H1 (cell line): ENCODE data around the gene MIER1. TPM values are rescaled to one million over a fixed set of nuclear protein-coding genes. Genes with fewer than 3 reads are reported as not detected.

Experiments
- CTCF ChIA-PET: fragments of 300-600 bp; sonication (Branson Sonifier 250); formaldehyde crosslinking; loops from one replicate; lab custom pipeline; 2021; ENCODE audit not compliant: partially characterized antibody; lab: Charles Lee
- POLR2A ChIA-PET: fragments of 300-600 bp; sonication (Branson Sonifier 250); formaldehyde crosslinking; loops from one replicate; lab custom pipeline; 2021; ENCODE audit warnings: inconsistent platforms; ENCODE audit not compliant: partially characterized antibody; lab: Charles Lee
- DNase-seq, 2 experiments: peaks; one replicate each; pipeline versions ENCODE4 v3.0.0 to v3.0.0-alpha.2; 2010 to 2022; ENCODE audit warnings: low spot score in 2 of 2, low read depth in 1 of 2, mixed read lengths in 1 of 2
- FAIRE-seq: peaks from 2 replicates; lab custom pipeline; 2011; peaks lifted over from hg19 to GRCh38; lab: Jason Lieb, UNC
- H2AFZ ChIP-seq: 2 replicates; pipeline ENCODE4 v1.8.1; 2012; ENCODE audit warnings: low read length, inconsistent platforms
- H2AK5ac ChIP-seq: 2 replicates; pipeline ENCODE4 v1.6.1; 2013; ENCODE audit warnings: low read depth, low read length
- H2BK120ac ChIP-seq: replicated peaks from 2 replicates; pipeline ENCODE3; 2013; ENCODE audit warnings: low read depth, low read length, inconsistent platforms
- H2BK12ac ChIP-seq: 2 replicates; pipeline ENCODE4 v1.6.1; 2013; ENCODE audit warnings: low read depth, low read length
- H2BK15ac ChIP-seq: 2 replicates; pipeline ENCODE4 v1.6.1; 2013; ENCODE audit warnings: low read length
- H2BK20ac ChIP-seq: 2 replicates; pipeline ENCODE4 v1.6.1; 2013; ENCODE audit warnings: low read length
- H2BK5ac ChIP-seq: 2 replicates; pipeline ENCODE4 v1.6.1; 2013; ENCODE audit warnings: low read depth, low read length
- H3K14ac ChIP-seq: 2 replicates; pipeline ENCODE4 v1.6.1; 2013; ENCODE audit warnings: inconsistent platforms; ENCODE audit not compliant: insufficient read length
- H3K18ac ChIP-seq: 2 replicates; pipeline ENCODE4 v1.6.1; 2013; ENCODE audit warnings: low read length; ENCODE audit errors: extremely low read depth
- H3K23ac ChIP-seq: 2 replicates; pipeline ENCODE4 v1.6.1; 2013; ENCODE audit warnings: inconsistent platforms; ENCODE audit not compliant: insufficient read length
- H3K23me2 ChIP-seq: 2 replicates; pipeline ENCODE4 v1.6.1; 2013; ENCODE audit warnings: low read depth, low read length
- H3K27ac ChIP-seq: 2 replicates; pipeline ENCODE4 v1.6.1; 2011; ENCODE audit warnings: low read depth, low read length, inconsistent platforms
- H3K27me3 ChIP-seq, 4 experiments: replicated peaks in 1 of 4; 1 replicate in 1 of 4; 2 replicates in 3 of 4; pipeline versions ENCODE4 v1.6.1 to v1.8.1; 2011 to 2013; ENCODE audit warnings: low read length in 3 of 4, mild to moderate bottlenecking in 3 of 4, inconsistent platforms in 2 of 4, mixed read lengths in 2 of 4, moderate library complexity in 1 of 4; ENCODE audit not compliant: control insufficient read depth in 3 of 4, insufficient read depth in 3 of 4; ENCODE audit errors: extremely low read depth in 1 of 4
- H3K36me3 ChIP-seq, 4 experiments: 2 replicates each; pipeline versions ENCODE4 v1.6.1 to v1.8.1; 2011 to 2013; ENCODE audit warnings: mild to moderate bottlenecking in 4 of 4, low read length in 3 of 4, moderate library complexity in 2 of 4, control low read depth in 1 of 4, inconsistent platforms in 1 of 4; ENCODE audit not compliant: insufficient read depth in 4 of 4, control insufficient read depth in 2 of 4
- H3K4ac ChIP-seq: replicated peaks from 2 replicates; pipeline ENCODE3; 2013; ENCODE audit warnings: low read length, low read depth, mixed read lengths, inconsistent platforms; ENCODE audit not compliant: insufficient read length
- H3K4me1 ChIP-seq, 4 experiments: replicated peaks in 1 of 4; 1 replicate in 1 of 4; 2 replicates in 3 of 4; pipeline versions ENCODE4 v1.6.1 to v1.8.1; 2011 to 2013; ENCODE audit warnings: low read length in 3 of 4, inconsistent platforms in 2 of 4, mixed read lengths in 1 of 4; ENCODE audit not compliant: insufficient read depth in 4 of 4, control insufficient read depth in 3 of 4
- H3K4me2 ChIP-seq, 2 experiments: 2 replicates each; pipeline versions ENCODE4 v1.6.1 to v1.8.1; 2011 to 2013; ENCODE audit warnings: low read depth in 2 of 2, low read length in 2 of 2, control low read depth in 1 of 2, inconsistent platforms in 1 of 2, mild to moderate bottlenecking in 1 of 2; ENCODE audit not compliant: insufficient read depth in 1 of 2
- H3K4me3 ChIP-seq, 4 experiments: fragments of 200-600, 300-600 bp in 1 of 4; sonication (generic), shearing (Covaris generic), sonication (Bioruptor Twin) in 1 of 4; 2 replicates each; pipeline versions ENCODE4 v1.5.1 to v1.8.1; 2011 to 2016; ENCODE audit warnings: low read length in 4 of 4, low read depth in 3 of 4, control low read depth in 2 of 4, inconsistent platforms in 2 of 4, mild to moderate bottlenecking in 2 of 4, mixed read lengths in 1 of 4, moderate library complexity in 1 of 4; ENCODE audit not compliant: insufficient read depth in 2 of 4; ENCODE audit errors: extremely low read depth in 1 of 4
- H3K56ac ChIP-seq: replicated peaks from 2 replicates; pipeline ENCODE3; 2013; ENCODE audit warnings: low read depth, mild to moderate bottlenecking, mixed read lengths, low read length, inconsistent platforms; ENCODE audit not compliant: insufficient read length
- H3K79me1 ChIP-seq: 2 replicates; pipeline ENCODE4 v1.6.1; 2013; ENCODE audit warnings: low read depth, low read length, control low read depth
- H3K79me2 ChIP-seq, 2 experiments: 2 replicates each; pipeline versions ENCODE4 v1.6.1 to v1.8.1; 2012 to 2013; ENCODE audit warnings: low read length in 2 of 2, mild to moderate bottlenecking in 2 of 2, inconsistent platforms in 1 of 2; ENCODE audit not compliant: insufficient read depth in 2 of 2, control insufficient read depth in 1 of 2
- H3K9ac ChIP-seq, 4 experiments: replicated peaks in 1 of 4; 1 replicate in 1 of 4; 2 replicates in 3 of 4; pipeline versions ENCODE4 v1.6.1 to v1.8.1; 2011 to 2013; ENCODE audit warnings: low read depth in 3 of 4, low read length in 3 of 4, control low read depth in 2 of 4, mild to moderate bottlenecking in 2 of 4, moderate library complexity in 2 of 4, inconsistent platforms in 1 of 4; ENCODE audit errors: extremely low read depth in 1 of 4
- H3K9me3 ChIP-seq, 2 experiments: 2 replicates each; pipeline versions ENCODE4 v1.6.1 to v1.8.1; 2012 to 2013; ENCODE audit warnings: mild to moderate bottlenecking in 2 of 2, moderate library complexity in 2 of 2, control low read depth in 1 of 2, inconsistent platforms in 1 of 2, low read depth in 1 of 2, low read length in 1 of 2, mixed read lengths in 1 of 2; ENCODE audit not compliant: insufficient read depth in 2 of 2
- H4K20me1 ChIP-seq, 2 experiments: replicated peaks in 1 of 2; 2 replicates each; pipeline versions ENCODE3 to v1.8.1; 2011 to 2013; ENCODE audit warnings: inconsistent platforms in 2 of 2, low read length in 2 of 2, mild to moderate bottlenecking in 1 of 2; ENCODE audit not compliant: insufficient read depth in 2 of 2, control insufficient read depth in 1 of 2
- H4K5ac ChIP-seq: 2 replicates; pipeline ENCODE4 v1.6.1; 2013; ENCODE audit warnings: low read length, low read depth, mixed read lengths, inconsistent platforms; ENCODE audit not compliant: insufficient read length
- H4K8ac ChIP-seq: 2 replicates; pipeline ENCODE4 v1.8.0; 2013; ENCODE audit warnings: mild to moderate bottlenecking, moderate library complexity, low read length, inconsistent platforms; ENCODE audit not compliant: insufficient read depth; ENCODE audit errors: extremely low read depth
- H4K91ac ChIP-seq: replicated peaks from 2 replicates; pipeline ENCODE3; 2013; ENCODE audit warnings: low read length, mixed read lengths, inconsistent platforms; ENCODE audit not compliant: insufficient read length
- BCL11A ChIP-seq, 2 experiments: IDR thresholded peaks; one replicate each; pipeline ENCODE4 v1.6.1; 2011; ENCODE audit warnings: low read depth in 2 of 2, low read length in 2 of 2, mild to moderate bottlenecking in 2 of 2
- CBX5 ChIP-seq: fragments of 300-800, 300-1000 bp; sonication (generic); IDR thresholded peaks from 2 replicates; pipeline ENCODE4 v1.7.1; 2016; ENCODE audit warnings: antibody characterized with exemption, low read length, low read depth
- EGR1 ChIP-seq: IDR thresholded peaks from 2 replicates; pipeline ENCODE4 v1.6.1; 2011; ENCODE audit warnings: low read depth, low read length, borderline replicate concordance
- EZH2 ChIP-seq: fragments of 200-600 bp; sonication (generic); IDR thresholded peaks from 2 replicates; pipeline ENCODE4 v1.7.1; 2012; ENCODE audit warnings: low read depth, mild to moderate bottlenecking, moderate library complexity, low read length, inconsistent platforms; ENCODE audit not compliant: severe bottlenecking
- GABPA ChIP-seq: IDR thresholded peaks from 2 replicates; pipeline ENCODE4 v1.6.1; 2011; ENCODE audit warnings: mild to moderate bottlenecking, low read length, moderate library complexity, borderline replicate concordance; ENCODE audit not compliant: insufficient read depth
- JUND ChIP-seq: IDR thresholded peaks from 2 replicates; pipeline ENCODE4 v1.6.1; 2011; ENCODE audit warnings: mild to moderate bottlenecking, improper control_type of control experiment, low read length
- KDM4A ChIP-seq: IDR thresholded peaks from one replicate; pipeline ENCODE4 v1.7.1; 2012; ENCODE audit warnings: low read depth, mild to moderate bottlenecking, moderate library complexity, low read length, inconsistent platforms; ENCODE audit not compliant: severe bottlenecking
- NANOG ChIP-seq: IDR thresholded peaks from 2 replicates; pipeline ENCODE4 v1.6.1; 2011; ENCODE audit warnings: low read length, low read depth, mild to moderate bottlenecking, inconsistent platforms; ENCODE audit not compliant: insufficient read depth, poor library complexity, severe bottlenecking
- RNF2 ChIP-seq: fragments of 200-900, 300-1000 bp; sonication (generic); IDR thresholded peaks from 2 replicates; pipeline ENCODE4 v1.7.1; 2016; ENCODE audit warnings: borderline replicate concordance, low read depth, mild to moderate bottlenecking, antibody characterized with exemption, low read length; ENCODE audit not compliant: poor library complexity, severe bottlenecking; ENCODE audit errors: missing control alignments
- RXRA ChIP-seq: IDR thresholded peaks from 2 replicates; pipeline ENCODE4 v1.6.1; 2011; ENCODE audit warnings: low read depth, mild to moderate bottlenecking, low read length, moderate library complexity; ENCODE audit not compliant: insufficient read depth
- SIRT6 ChIP-seq: IDR thresholded peaks from one replicate; pipeline ENCODE4 v1.7.1; 2012; ENCODE audit warnings: low read length, inconsistent platforms
- SRF ChIP-seq: IDR thresholded peaks from 2 replicates; pipeline ENCODE4 v1.6.1; 2011; ENCODE audit warnings: mild to moderate bottlenecking, low read depth, low read length, moderate library complexity
- TEAD4 ChIP-seq: IDR thresholded peaks from 2 replicates; pipeline ENCODE4 v1.6.1; 2012; ENCODE audit warnings: low read depth, low read length, inconsistent platforms, mixed read lengths
- ZNF274 ChIP-seq: IDR thresholded peaks from 2 replicates; pipeline ENCODE4 v1.7.0; 2012; ENCODE audit warnings: low read length, borderline replicate concordance; ENCODE audit errors: extremely low read depth
- whole genome bisulfite sequencing, 2 experiments: shearing (Covaris generic) in 1 of 2; methylation state at CpG; one replicate each; pipeline versions ENCODE4 v1.1.6 to v1.1.7; 2013 to 2015; ENCODE audit warnings: low lambda C conversion rate in 2 of 2, mixed read lengths in 2 of 2, inconsistent platforms in 1 of 2, low coverage in 1 of 2, missing lambda C conversion rate in 1 of 2; ENCODE audit not compliant: insufficient replicate concordance in 2 of 2, insufficient coverage in 1 of 2, insufficient read length in 1 of 2; ENCODE audit errors: extremely low coverage in 1 of 2, missing lambda C conversion rate in 1 of 2; 5-methylcytosine and 5-hydroxymethylcytosine counted together
- polyA plus RNA-seq, 7 experiments: library from polyadenylated mRNA; depleted of rRNA in 3 of 7; stranded (reverse) in 5 of 7; unstranded in 2 of 7; fragments of >200 nt in 5 of 7; fragments of 200-250 nt in 2 of 7; gene quantifications; 1 replicate in 5 of 7; 2 replicates in 1 of 7; 4 replicates in 1 of 7; pipeline versions ENCODE4 v1.2.1 to v1.2.3, GENCODE V29; 2011 to 2013; ENCODE audit warnings: missing spikeins in 2 of 7, mixed read lengths in 2 of 7
- total RNA-seq: library from RNA; stranded (reverse); fragmentation: NEBNext Ultra II Directional; extraction: Animal tissue kit (Norgen Biotek cat#: 25700); gene quantifications from 2 replicates; pipeline ENCODE4 v1.2.1, GENCODE V29; 2021

MIER1 gene
- total and polyA plus RNA-seq, 2 of the 8 experiments (the other 6 are each of a cell fraction or from before 2014, with no cell fraction given), result 5.2 to 33.5 TPM

- Histone ChIP-seq H3K79me1 (no peaks in the 10 kb centered on the region), H4K8ac (no peak overlapping the region), H4K5ac (no peak overlapping the region), H2AFZ (no peak overlapping the region), H3K23ac (no peak overlapping the region), H3K18ac (no peak overlapping the region), H2BK5ac (no peak overlapping the region), H3K4me2 (no peak overlapping the region), H3K27ac (no peak overlapping the region), H3K4ac (no peak overlapping the region), H2BK15ac (no peak overlapping the region), H3K9ac (no peak overlapping the region), H2AK5ac (no peak overlapping the region), H2BK20ac (no peak overlapping the region), H2BK120ac (no peak overlapping the region), H3K9me3 (no peaks in the 10 kb centered on the region), H3K27me3 (0 out of 7 replicates have a peak, but pooled peaks cover 0 to 2% (median 0%) of the 10 kb centered on the region in 4 experiments), H3K56ac (no peak overlapping the region), H4K20me1 (peaks cover 0 to 2% of the 10 kb centered on the region in 2 experiments), H3K4me1 (peaks cover 0 to 12% (median 9%) of the 10 kb centered on the region in 4 experiments; a peak in 4 of 7 replicates), H2BK12ac (no peak overlapping the region), H3K14ac (no peak overlapping the region), H4K91ac (no peak overlapping the region), H3K4me3 (no peak overlapping the region), H3K36me3 (no peaks in the 10 kb centered on the region), H3K79me2 (no peaks in the 10 kb centered on the region), H3K23me2 (no peaks in the 10 kb centered on the region; the same call in 1 of the 2 replicates)
- CTCF ChIA-PET, result interaction anchor here (1.4 to 3.5 kb wide), 6 partner anchors 10 to 193 kb away, joined by 4 to 27 read pairs (median 6); no protein-coding TSS in a partner anchor
- DNase-seq (no peak), FAIRE-seq (no peak)
- 45% methylated on average over 2 of the region's 2 CpGs; no CpG with 5 or more reads in 1 of the 2 experiments for WGBS, 2 experiments
- POLR2A ChIA-PET, result no interaction called here
- TF ChIP-seq EZH2, result no peak
- no peak for TF ChIP-seq ZNF274
- TF ChIP-seq RNF2, result no peak
- no peak for TF ChIP-seq EGR1
- TF ChIP-seq KDM4A, result no peak
- TF ChIP-seq BCL11A (IDR thresholded peaks at IDR 0.05; ENCODE audit: low read depth in 2 of 2, low read length in 2 of 2), result no peak
- no peak for TF ChIP-seq SRF
- no peak for TF ChIP-seq CBX5
- TF ChIP-seq TEAD4, result no peak
- TF ChIP-seq JUND, result no peak
- TF ChIP-seq GABPA, result no peak
- no peak for TF ChIP-seq RXRA
- no peak for TF ChIP-seq NANOG
- TF ChIP-seq SIRT6, result no peak
These were observed 96.0 kb downstream of the MIER1 start for GRCh38 chr1:67020765-67021164.
